Thymus (tissue), 11 donors: ENCODE measurements around the gene RANBP17. TPM values are rescaled to one million over a fixed set of nuclear protein-coding genes. Genes with fewer than 3 reads are reported as not detected.

Experiments used
- DNase-seq, 9 donors: peaks; one replicate each; pipeline ENCODE4 v3.0.0-alpha.2; 2013; ENCODE audit warnings: low spot score in 9 of 9, low read depth in 6 of 9, missing footprints in 1 of 9
- H3K27ac ChIP-seq, 2 donors: one replicate each; pipeline ENCODE4 v1.5.1; 2013; ENCODE audit warnings: control low read depth in 1 of 2, low read depth in 1 of 2, low read length in 1 of 2, mild to moderate bottlenecking in 1 of 2, moderate library complexity in 1 of 2
- H3K27me3 ChIP-seq, 2 donors: one replicate each; pipeline ENCODE4 v1.5.1; 2013; ENCODE audit warnings: low read length in 1 of 2; ENCODE audit not compliant: control insufficient read depth in 2 of 2, insufficient read depth in 1 of 2
- H3K36me3 ChIP-seq, 2 donors: one replicate each; pipeline ENCODE4 v1.5.1; 2013; ENCODE audit warnings: low read length in 1 of 2, mild to moderate bottlenecking in 1 of 2, moderate library complexity in 1 of 2; ENCODE audit not compliant: control insufficient read depth in 2 of 2, insufficient read depth in 2 of 2
- H3K4me1 ChIP-seq, 2 donors: one replicate each; pipeline ENCODE4 v1.5.1; 2013; ENCODE audit warnings: low read length in 2 of 2; ENCODE audit not compliant: control insufficient read depth in 2 of 2, insufficient read depth in 2 of 2
- H3K4me3 ChIP-seq, 2 donors: one replicate each; pipeline ENCODE4 v1.5.1; 2013; ENCODE audit warnings: low read length in 2 of 2, control low read depth in 1 of 2, mild to moderate bottlenecking in 1 of 2
- H3K9me3 ChIP-seq, 2 donors: one replicate each; pipeline ENCODE4 v1.5.1; 2013; ENCODE audit warnings: low read length in 1 of 2, mild to moderate bottlenecking in 1 of 2; ENCODE audit not compliant: control insufficient read depth in 2 of 2, insufficient read depth in 1 of 2
- WGBS: extraction: QIAGEN DNeasy Blood & Tissue Kit; methylation state at CpG from one replicate; pipeline ENCODE4 v1.1.7; 2013; 5-methylcytosine and 5-hydroxymethylcytosine counted together
- polyA plus RNA-seq: library from polyadenylated mRNA; stranded (reverse); fragments of 200-250 nt; gene quantifications from one replicate; pipeline ENCODE4 v1.2.3, GENCODE V29; 2013
- total RNA-seq: library from RNA; stranded (reverse); fragments of 120-200 nt; gene quantifications from one replicate; pipeline ENCODE4 v1.2.4, GENCODE V29; 2013
- donor health status: healthy.

Gene RANBP17
- total and polyA plus RNA-seq, 2 donors, result 2.1 to 6.8 TPM

DNA sequence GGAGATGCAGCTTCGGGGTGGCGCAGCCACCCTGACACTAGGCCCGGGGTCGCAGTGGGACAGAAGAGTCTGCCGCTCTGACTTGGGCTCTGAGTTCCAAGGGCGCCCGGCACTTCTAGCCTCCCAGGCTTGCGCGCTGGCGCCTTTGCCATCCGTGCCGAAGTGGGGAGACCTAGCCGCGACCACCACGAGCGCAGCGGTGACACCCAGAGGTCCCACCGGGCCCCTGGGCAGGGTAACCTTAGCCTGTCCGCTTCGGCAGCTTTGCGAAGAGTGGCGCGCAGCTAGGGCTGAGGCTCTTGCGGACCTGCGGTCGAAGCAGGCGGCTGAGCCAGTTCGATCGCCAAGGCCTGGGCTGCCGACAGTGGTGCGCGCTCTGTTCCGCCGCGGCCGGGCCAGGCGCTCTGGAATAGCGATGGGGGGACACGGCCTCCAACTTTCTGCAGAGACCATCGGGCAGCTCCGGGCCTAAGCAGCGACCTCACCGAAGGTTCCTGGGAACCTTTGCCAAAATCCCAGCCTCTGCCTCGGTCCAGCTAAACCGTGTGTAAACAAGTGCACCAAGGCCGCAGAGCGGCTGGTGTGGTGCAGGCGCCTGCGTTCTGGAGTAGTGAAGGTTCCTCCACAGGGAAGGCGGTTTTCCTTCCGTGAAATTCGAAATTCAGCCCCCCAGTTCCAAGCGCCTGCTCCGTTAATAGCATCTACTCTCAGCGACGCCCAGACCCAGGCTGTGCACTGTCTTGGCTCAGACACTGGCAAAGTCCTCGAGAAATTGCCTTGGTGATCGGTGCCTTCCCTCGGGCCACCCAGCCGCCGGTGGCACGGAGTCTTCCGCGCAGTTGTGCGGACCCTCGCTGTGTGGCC, 454.7 kb downstream of the RANBP17 start:
- H3K27me3 ChIP-seq, result peaks cover 72 to 100% of the 10 kb centered on the region in 2 donors
- no peak overlapping the region for H3K27ac ChIP-seq
- peaks cover 0 to 3% of the 10 kb centered on the region in 2 donors for H3K9me3 ChIP-seq
- no peaks in the 10 kb centered on the region for H3K36me3 ChIP-seq
- peaks cover 0 to 5% of the 10 kb centered on the region in 2 donors for H3K4me1 ChIP-seq
- DNase-seq, result no peak
- H3K4me3 ChIP-seq, result no peak overlapping the region
- 7% methylated on average over 66 of the region's 66 CpGs for WGBS

GRCh38 chr5:171317230-171317629, 455.4 kb downstream of the RANBP17 start:
- no peak for DNase-seq

DNA sequence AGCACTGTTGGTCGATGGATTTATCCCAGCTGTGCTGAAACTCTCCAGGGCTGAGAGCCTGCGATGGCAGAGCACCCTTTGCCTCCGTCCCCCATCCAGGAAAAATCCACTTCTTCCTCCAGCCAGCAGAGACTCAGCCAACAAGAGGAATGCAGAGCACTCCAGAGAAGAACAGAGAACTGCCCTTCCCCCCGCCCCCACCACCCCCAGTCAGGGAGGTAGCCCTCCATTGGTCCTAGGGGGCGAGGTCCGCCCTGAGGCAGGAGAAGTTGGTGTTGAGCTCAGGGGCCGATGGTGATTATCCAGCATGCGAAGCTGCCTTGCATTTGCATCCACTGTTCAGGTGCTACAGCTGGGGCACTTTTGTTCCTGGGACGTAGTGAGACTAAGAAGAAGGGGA, 456.2 kb downstream of the RANBP17 start:
- H3K27me3 ChIP-seq, result peaks cover 57 to 92% of the 10 kb centered on the region in 2 donors
- H3K4me1 ChIP-seq, result no peaks in the 10 kb centered on the region

More at GRCh38 chr5:171317230-171317629, 455.4 kb downstream of the RANBP17 start:
- Histone ChIP-seq H3K27me3 (peaks cover 65 to 99% of the 10 kb centered on the region in 2 donors), H3K27ac (no peak overlapping the region), H3K9me3 (peaks cover 0 to 3% of the 10 kb centered on the region in 2 donors), H3K36me3 (no peaks in the 10 kb centered on the region), H3K4me1 (peaks cover 0 to 4% of the 10 kb centered on the region in 2 donors), H3K4me3 (no peak overlapping the region)
- 13% methylated on average over 11 of the region's 11 CpGs for WGBS

GRCh38 chr5:171321447-171321846, 459.6 kb downstream of the RANBP17 start:
- no peak for DNase-seq
- Histone ChIP-seq H3K27me3 (peaks cover 34 to 90% of the 10 kb centered on the region in 2 donors), H3K4me3 (no peak overlapping the region), H3K27ac (no peak overlapping the region), H3K36me3 (no peaks in the 10 kb centered on the region), H3K9me3 (peaks cover 0 to 3% of the 10 kb centered on the region in 2 donors), H3K4me1 (no peaks in the 10 kb centered on the region)
- 91% methylated on average over 7 of the region's 7 CpGs for whole genome bisulfite sequencing

More for the DNA sequence above, 456.2 kb downstream of the RANBP17 start:
- WGBS, result 12% methylated on average over 9 of the region's 9 CpGs
- Histone ChIP-seq H3K27ac (no peak overlapping the region), H3K4me3 (no peak overlapping the region), H3K36me3 (no peaks in the 10 kb centered on the region), H3K9me3 (peaks cover 0 to 3% of the 10 kb centered on the region in 2 donors)
- DNase-seq, result no peak

DNA sequence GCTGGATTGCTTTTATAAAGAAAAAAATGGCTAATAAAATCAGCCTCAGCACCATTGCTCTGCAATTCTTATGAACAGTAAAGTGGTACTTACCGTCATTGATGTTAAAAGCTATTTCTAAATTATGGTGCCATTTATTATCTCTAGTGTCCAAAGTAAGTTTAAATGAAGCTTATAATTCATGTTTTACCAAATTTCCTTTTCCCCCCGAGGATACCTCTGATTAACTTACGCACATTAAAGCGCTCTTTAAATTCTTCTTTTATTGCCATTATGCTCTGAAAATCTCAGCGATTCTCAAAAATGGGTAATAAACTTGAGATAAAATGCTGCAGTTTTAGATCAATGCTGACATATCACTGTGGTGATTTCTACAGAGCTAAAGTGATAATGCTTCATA, 460.7 kb downstream of the RANBP17 start:
- H3K4me1 ChIP-seq, result no peaks in the 10 kb centered on the region
- DNase-seq, result no peak
- no peaks in the 10 kb centered on the region for H3K36me3 ChIP-seq
- 93% methylated on average over 5 of the region's 5 CpGs for WGBS
- H3K27ac ChIP-seq, result no peak overlapping the region
- peaks cover 23 to 83% of the 10 kb centered on the region in 2 donors for H3K27me3 ChIP-seq
- H3K4me3 ChIP-seq, result no peak overlapping the region
- H3K9me3 ChIP-seq, result no peaks in the 10 kb centered on the region

GRCh38 chr5:171323007-171323406, 461.2 kb downstream of the RANBP17 start:
- Histone ChIP-seq H3K4me3 (no peak overlapping the region), H3K4me1 (no peaks in the 10 kb centered on the region), H3K27ac (no peak overlapping the region), H3K9me3 (no peaks in the 10 kb centered on the region), H3K27me3 (peaks cover 19 to 82% of the 10 kb centered on the region in 2 donors), H3K36me3 (no peaks in the 10 kb centered on the region)
- WGBS, result 87% methylated on average over 3 of the region's 3 CpGs
- DNase-seq, result no peak

DNA sequence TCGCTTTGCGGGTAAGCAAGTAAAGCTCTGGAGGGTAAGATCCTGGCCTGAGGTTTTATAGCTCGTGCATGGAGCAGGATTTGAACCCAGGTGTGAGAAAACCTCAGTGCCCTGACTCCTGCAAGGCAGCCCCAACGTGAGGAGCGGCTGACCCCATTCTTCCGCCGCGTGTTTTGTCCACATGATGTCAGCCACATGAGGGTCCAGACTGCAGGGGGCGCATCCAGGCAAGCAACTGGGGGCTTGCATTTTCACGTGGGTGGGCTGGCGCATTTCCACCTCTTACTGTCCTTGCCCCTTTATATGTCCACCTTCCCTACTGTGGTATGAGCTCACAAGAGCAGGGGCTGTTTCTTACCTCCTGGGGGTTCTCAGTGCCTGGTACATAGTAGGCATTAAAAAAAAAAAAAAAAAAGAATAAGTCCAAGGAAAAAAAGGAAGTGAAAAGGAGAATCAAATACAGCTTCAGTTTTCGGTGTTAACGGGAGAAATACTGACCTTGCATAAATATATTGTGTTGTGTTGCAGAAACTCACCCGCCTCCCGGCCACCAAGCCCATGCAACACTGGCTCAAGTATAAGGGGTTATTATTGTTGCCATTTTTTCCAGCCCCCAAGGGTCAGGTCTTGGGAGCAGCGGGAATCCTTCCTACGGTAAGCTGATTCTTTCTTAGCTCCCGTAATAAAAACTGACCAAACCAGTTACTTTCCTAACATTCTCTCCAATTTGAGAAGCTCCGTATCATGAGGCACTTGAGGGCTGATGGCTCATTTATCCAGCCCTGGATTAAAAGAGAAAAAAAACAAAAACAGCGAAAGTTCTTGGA, 462.2 kb downstream of the RANBP17 start:
- H3K4me1 ChIP-seq, result no peaks in the 10 kb centered on the region
- H3K27ac ChIP-seq, result no peak overlapping the region
- H3K4me3 ChIP-seq, result no peak overlapping the region
- H3K9me3 ChIP-seq, result no peaks in the 10 kb centered on the region
- peaks cover 9 to 76% of the 10 kb centered on the region in 2 donors for H3K27me3 ChIP-seq
- WGBS, result 43% methylated on average over 20 of the region's 20 CpGs
- H3K36me3 ChIP-seq, result no peaks in the 10 kb centered on the region
- no peak for DNase-seq

GRCh38 chr5:171330021-171330420, 468.2 kb downstream of the RANBP17 start:
- DNase-seq, result no peak
- 78% methylated on average over 8 of the region's 8 CpGs for WGBS
- H3K27me3 ChIP-seq, result peaks cover 0 to 43% of the 10 kb centered on the region in 2 donors
- H3K27ac ChIP-seq, result no peak overlapping the region
- H3K4me3 ChIP-seq, result no peak overlapping the region
- no peaks in the 10 kb centered on the region for H3K36me3 ChIP-seq
- H3K4me1 ChIP-seq, result no peaks in the 10 kb centered on the region
- H3K9me3 ChIP-seq, result no peaks in the 10 kb centered on the region

- no peak for DNase-seq
- no peaks in the 10 kb centered on the region for H3K36me3 ChIP-seq
- no peak overlapping the region for H3K4me3 ChIP-seq
- peaks cover 0 to 4% of the 10 kb centered on the region in 2 donors for H3K4me1 ChIP-seq
- H3K9me3 ChIP-seq, result no peaks in the 10 kb centered on the region
- peaks cover 14 to 39% of the 10 kb centered on the region in 2 donors for H3K27me3 ChIP-seq
- WGBS, result 84% methylated on average over 8 of the region's 8 CpGs
- no peak overlapping the region for H3K27ac ChIP-seq
These were observed 473.8 kb downstream of the RANBP17 start for GRCh38 chr5:171335616-171336015.
